Iris pigment epithelial cell (primary cell): Measurements from ENCODE around the gene CITED4.

Experiments
- DNase-seq: peaks from one replicate; pipeline ENCODE4 v3.0.0-alpha.2; 2011; ENCODE audit warnings: low read depth

The CITED4 gene

DNA sequence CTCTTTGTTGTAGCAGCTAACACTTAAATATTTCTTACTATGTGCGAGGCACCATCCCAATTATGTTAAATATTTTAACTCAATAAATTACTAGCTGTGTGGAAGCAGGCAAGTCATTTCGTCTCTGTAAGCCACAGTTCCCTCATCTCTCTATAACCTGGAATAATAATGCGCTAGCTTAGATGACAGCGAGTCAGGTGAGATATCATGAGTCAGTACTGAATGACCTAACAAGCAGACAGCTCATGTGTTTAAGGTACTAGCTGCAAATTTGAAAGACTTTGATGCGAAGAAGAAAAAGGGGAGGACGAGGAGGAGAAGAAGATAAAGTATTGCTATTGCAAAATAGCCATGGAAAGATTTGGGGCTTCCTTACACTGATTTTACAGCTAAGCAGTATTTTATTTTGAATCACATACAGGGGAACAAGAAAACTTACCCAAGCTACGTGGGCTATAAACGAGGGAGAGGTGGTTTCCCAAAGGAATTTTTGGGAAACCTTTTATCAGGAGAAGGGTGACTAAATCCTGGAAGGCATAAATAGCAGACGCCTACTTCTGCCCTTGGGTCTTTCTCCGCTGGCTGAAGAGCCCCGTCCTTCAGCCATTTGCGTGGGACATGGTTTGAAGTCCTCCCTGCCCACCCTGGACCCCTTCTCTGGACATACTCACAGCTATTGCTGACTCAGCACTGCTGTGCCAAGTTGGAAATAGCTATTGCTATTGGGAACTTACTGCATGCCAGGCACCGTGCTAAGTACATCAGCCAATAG, 8.9 kb downstream of the CITED4 start:
- DNase-seq: no peak

DNA sequence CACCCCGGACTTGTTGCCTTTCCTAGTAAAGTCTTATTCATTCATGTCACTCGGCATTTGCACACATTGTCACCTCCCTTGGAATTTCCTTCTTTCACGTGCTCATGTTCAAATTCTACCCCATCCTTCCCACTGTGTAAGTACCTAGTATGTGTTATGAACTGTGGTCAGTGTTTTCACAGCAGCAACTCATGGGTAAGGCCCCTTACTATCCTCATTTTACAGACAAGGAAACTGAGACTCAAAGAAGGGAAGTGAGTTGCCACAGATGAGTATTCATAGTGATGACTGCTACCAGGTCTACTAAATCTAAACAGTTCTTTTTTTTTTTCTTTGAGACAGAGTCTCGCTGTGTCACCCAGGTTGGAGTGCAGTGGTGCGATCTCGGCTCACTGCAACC, 10.5 kb downstream of the CITED4 start:
- no peak for DNase-seq

DNA sequence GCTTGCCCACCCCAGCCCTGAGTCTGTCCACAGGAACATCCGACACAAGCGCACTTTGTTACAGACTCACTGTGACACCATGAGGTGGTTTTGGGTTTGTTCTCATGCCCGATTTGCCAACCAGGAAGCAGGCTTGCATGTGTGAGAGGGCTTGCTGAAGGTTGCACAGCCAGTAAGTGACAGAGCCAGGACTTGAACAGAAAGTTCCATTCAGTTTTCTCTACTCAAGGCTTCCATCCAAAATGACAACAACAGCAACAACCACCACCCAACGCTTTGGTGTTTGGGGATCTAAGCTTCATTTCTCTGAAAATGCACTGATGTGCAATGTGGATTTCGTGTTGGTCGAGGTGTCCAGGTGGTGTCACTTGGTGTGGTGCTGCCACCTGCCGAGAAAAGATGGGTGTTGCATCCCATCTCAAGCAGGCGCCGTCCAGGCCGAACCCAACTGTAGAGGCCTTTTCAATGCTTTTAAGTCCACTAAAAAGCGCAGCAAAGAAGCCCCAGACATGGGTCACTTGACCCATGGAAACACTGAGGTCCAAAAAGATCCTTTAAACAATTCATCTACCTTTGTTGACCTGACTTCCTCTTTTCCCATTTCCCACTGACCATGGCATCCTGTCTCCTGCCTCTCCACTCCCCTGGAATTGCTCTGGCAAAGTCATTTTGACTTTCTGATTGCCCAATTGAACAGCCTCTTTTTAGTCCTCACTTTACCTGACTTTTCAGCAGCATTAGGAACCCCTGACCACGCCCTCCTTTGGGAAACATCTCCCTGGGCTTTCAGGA, 12.2 kb downstream of the CITED4 start:
- peak; percentile 47 for DNase-seq

DNA sequence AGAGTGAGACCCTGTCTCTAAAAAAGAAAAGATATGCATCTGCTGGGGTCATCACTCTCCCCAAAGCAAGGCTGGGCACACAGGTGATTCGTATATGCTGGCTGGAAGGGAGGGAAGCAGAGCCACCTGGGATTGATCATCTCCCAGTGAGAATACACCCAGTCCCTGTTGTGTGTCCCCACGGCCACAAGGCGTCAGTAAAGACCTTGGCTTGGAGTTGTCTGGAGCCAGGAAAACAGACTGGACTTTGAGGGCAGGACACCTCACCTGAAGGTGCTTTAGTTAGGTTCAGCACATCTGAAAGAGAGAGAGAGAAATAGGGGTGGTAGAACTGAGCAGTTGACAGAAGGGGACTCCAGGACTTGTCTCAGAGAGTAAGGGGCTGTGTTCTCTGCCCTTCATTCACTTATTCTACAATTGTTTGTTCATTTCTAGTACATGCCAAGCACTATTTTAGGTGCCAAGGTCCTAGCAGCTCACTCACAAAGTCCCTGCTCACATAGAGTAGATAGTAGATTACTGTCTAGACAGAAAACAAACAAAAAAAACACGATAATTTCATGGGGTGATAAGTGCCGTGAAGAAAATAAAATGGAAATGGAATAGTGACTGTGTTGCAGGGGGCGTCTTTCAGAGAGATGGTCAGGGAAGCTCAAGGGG, 13.5 kb downstream of the CITED4 start:
- peak; percentile 61 for DNase-seq

GRCh38 chr1:40847023-40847745, 15.0 kb downstream of the CITED4 start:
- DNase-seq: no peak

- no peak for DNase-seq
These were observed 16.3 kb downstream of the CITED4 start for GRCh38 chr1:40845895-40846294.

DNA sequence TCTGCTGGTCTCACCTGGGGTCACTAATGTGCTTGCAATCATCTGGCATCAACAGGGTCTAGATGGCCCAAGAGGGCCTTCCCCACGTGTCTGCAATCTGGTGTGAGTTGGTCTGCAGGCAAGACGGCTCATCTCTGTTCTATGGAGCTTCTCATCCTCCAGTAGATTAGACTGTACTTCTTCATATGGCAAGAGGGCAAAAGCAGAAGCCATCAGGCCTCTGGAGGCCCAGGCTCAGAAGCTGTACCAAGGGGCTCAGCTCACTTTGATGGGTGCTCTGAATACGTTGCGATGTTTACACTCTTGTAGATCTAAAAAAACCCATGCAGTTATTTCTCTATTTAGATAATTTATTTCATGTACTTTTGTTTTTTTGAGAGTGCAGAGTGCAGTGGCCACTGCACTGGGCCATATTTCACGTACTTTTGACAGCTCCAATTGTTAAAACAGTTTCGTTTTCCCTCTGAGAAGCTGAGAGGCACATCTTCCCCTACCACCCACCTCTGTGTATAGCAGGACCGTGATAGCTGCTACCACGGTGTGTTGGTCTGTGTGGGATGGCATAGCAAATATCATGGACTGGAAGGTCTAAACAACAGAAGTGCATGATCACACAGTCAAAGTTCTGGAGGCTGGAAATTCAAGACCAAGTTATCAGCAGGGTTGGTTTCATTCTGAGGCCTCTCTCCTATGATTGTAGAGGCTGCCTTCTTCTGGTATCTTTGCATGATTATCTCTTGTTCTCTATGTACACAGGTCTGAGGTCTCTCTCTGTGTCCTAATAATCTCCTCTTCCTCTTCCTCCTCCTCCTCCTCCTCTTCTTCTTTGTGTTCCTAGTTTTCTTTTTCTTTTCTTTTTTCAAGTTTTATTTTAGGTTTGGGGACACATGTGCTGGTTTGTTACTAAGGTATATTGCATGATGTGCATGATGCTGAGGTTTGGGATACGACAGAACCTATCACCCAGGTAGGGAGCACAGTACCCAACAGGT, 17.0 kb downstream of the CITED4 start:
- no peak for DNase-seq

GRCh38 chr1:40844079-40844478, 18.1 kb downstream of the CITED4 start:
- DNase-seq: no peak

DNA sequence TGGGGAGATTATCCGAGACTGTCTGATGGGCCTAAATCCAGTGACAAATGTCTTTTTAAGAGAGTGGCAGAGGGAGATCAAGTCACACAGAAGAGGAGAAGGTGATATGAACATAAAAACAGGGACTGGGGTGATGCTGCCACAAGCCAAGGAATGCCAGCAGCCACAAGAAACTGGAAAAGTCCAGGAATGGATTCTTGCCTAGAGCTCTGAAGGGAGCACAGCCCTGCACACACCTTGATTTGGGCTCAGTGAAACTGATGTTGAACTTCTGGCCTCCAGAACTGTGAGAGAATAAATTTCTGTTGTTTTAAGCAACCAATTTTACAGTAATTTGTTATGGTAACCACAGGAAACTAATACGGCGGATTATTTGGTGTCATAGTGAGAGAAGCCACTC, 19.5 kb downstream of the CITED4 start:
- DNase-seq: no peak

DNA sequence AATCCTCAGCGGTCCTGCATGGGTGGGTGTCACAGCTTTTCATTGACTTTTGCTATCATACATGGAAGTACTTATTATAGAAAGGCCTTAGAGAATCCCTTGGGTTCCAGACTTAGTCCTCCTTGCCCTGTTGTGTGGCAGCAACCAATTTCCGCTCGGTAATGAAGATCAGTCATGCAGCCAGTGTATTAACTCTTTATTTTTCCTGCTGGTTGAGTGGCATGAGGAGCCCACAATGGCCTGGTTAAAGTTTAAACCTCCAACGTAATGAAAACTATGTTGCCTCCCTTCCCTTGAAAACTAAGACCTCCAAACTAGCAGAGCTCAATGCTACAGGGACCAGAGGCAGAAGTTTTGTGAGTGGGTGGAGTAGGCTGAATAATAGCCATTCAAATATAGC, 20.0 kb downstream of the CITED4 start:
- DNase-seq: no peak

GRCh38 chr1:40841602-40842001, 20.6 kb downstream of the CITED4 start:
- DNase-seq: no peak

DNA sequence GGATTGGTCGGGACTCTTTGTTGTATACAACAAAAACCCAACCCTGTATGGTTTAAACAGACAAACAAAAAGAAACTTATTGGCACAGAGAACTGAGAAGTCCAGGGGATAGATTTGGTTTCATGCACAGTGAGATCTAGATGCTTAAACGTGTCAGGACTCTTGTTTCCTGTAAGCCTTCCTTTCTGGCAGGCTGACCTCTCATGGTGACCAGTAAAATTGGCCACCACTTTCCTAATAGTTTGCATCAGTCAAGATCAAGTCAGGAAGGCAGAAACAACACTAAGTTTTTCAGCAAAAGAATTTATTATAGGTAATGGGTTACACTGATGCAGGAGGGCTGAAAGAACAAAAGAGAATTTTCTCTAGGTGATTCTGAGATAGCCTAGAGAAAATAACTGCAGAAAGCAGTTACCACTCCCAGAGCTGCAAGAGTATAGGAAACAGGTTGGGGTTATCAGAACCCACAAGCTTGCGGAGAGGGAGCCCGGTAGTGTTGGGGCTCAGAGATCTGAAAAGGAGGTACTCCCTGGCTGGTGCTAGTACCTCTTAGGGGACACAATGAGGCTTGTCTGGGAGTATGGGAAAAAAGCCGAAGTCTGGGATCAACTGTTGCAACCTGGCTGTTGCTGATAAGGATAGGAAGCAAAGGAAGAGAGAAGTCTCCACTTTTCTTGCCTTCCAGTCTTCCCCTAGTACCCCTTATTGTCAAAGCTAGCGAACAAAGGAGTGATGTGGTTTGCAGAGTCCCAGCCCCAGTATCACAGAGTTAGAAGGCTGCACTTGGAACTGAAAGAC, 21.4 kb downstream of the CITED4 start:
- no peak for DNase-seq

GRCh38 chr1:40839943-40840335, 22.2 kb downstream of the CITED4 start:
- no peak for DNase-seq

- DNase-seq: no peak
These were observed 22.9 kb downstream of the CITED4 start for GRCh38 chr1:40838980-40839942.

DNA sequence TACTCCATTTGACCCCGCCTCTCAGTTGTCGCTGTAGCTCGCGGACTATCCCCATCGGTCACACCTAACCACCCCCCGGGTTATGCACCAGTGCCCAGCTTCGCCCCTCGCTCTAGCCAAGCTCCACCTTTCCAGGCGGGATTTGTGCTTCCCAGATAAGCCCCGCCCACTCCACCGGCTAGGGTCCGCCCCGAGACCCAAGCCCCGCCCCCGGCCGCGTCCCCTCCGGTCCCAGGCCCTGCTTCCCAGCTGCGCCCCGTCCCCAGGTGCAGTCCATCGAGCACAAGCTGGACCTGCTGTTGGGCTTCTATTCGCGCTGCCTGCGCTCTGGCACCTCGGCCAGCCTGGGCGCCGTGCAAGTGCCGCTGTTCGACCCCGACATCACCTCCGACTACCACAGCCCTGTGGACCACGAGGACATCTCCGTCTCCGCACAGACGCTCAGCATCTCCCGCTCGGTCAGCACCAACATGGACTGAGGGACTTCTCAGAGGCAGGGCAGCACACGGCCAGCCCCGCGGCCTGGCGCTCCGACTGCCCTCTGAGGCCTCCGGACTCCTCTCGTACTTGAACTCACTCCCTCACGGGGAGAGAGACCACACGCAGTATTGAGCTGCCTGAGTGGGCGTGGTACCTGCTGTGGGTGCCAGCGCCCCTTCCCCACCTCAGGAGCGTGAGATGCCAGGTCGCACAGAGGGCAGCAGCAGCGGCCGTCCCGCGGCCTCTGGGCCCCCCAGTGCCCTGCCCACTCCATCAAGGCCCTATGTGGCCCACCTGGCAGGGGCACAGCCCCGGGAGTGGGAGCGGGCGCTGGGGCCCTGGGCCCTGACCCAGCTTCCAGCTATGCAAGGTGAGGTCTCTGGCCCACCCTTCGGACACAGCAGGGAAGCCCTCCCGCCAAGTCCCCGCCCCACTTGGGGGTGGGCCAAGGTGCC, 23.9 kb downstream of the CITED4 start:
- DNase-seq: no peak

DNA sequence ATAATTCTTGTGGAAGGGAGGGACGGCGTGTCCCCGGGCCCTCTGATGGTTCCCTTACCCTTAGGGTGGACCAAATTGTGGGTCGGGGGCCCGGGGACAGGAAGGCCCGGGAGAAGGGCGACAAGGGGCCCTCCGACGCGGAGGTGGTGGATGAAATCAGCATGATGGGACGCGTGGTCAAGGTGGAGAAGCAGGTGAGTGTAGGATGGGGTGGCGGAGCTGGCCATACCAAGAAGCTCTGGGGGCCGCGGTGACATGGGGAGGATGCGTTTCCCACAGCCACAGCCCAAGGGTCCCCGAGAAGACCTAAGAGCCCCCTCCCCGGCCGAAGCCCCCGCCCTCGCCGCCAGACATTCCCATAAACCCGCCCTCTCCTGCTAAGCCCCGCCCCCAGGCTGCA, 24.6 kb downstream of the CITED4 start:
- DNase-seq: no peak

DNA sequence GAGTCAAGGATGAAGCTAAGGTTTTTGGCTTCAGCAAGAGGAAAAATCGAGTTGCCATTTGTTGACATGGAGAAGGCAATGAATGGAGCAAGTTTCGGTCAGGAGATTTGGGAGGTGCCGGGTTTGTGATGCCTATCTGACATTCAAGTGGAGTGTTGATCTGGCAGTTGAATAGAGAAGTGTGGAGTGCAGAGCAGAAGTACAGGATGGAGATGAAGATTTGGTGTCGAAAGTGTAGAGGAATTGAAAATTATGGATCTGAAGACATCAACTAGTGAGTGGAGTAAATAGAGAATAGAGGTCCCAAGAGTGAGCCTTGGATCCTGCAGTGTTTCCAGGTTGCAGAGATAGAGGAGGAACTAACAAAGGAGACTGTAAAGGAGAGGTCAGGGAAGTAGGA, 25.9 kb downstream of the CITED4 start:
- no peak for DNase-seq

DNA sequence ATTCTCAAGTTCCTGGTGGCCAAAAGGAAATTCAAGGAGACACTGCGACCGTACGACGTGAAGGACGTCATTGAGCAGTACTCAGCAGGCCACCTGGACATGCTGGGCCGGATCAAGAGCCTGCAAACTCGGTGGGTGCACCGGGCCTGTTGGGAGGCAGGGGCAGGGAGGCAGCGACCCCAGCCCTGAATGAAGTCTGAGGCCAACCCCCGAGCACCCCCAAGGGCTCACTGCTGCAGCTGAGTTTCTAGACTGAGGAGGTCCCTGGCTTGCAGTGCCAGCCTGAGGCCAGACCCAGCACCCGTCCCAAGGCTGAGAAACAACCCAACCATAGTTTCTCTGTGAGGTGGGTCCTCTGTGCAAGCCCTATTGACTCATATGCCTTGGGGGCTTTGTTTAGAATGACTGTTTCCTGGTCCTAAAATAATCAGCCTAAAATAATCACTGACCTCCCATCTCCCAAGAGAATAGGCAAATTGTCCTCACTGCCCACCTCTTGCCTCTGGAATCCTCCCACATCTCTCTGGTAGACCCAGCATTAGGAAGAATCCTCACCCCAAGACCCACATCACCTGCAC, 27.1 kb downstream of the CITED4 start:
- no peak for DNase-seq
